SU-DHL-6 (cell line): ENCODE results near the gene KRT35.

Experiments
- EZH2phosphoT487 ChIP-seq: fragments of 200-600 bp; sonication (generic), shearing (Covaris generic); conservative IDR thresholded peaks from 2 replicates; pipeline ENCODE4 v1.6.1; 2018; ENCODE audit warnings: mild to moderate bottlenecking, antibody characterized with exemption, low read length, moderate library complexity, mixed read lengths
- TF ChIP-seq, protein P1 (sequence below): fragments of 200-600 bp; sonication (generic); IDR thresholded peaks from one replicate; pipeline ENCODE4 v1.5.1; 2017; ENCODE audit warnings: antibody characterized with exemption, mild to moderate bottlenecking, low read length, moderate library complexity; ENCODE audit not compliant: insufficient read depth, poor library complexity, severe bottlenecking

DNA sequence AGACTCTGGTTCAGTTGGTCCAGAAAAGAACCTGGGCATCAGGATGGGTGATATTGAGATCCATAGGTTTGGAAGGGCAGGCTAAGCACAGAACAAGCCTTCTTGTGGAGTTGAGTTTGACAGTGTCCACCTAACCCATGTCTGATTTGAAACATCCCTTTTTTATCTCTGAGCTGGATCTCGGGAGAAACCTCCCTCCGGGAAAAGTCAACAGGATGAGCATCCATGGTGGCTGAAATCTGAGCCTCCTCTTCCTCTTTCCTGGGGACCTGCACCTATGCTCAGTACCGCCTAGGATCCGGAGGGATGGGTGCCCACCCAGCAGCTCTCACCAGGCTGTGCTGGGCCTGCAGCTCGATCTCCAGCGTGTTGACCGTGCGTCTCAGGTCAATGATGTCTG is 17.2 kb downstream of the KRT35 start:
- TF ChIP-seq, protein P1, sequence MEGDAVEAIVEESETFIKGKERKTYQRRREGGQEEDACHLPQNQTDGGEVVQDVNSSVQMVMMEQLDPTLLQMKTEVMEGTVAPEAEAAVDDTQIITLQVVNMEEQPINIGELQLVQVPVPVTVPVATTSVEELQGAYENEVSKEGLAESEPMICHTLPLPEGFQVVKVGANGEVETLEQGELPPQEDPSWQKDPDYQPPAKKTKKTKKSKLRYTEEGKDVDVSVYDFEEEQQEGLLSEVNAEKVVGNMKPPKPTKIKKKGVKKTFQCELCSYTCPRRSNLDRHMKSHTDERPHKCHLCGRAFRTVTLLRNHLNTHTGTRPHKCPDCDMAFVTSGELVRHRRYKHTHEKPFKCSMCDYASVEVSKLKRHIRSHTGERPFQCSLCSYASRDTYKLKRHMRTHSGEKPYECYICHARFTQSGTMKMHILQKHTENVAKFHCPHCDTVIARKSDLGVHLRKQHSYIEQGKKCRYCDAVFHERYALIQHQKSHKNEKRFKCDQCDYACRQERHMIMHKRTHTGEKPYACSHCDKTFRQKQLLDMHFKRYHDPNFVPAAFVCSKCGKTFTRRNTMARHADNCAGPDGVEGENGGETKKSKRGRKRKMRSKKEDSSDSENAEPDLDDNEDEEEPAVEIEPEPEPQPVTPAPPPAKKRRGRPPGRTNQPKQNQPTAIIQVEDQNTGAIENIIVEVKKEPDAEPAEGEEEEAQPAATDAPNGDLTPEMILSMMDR: no peak
- TF ChIP-seq EZH2phosphoT487: no peak
